Testis (tissue), 2 donors: ENCODE data around the gene CD72.

Experiments used
- CTCF ChIP-seq, 3 experiments: fragments of 450-650 bp in 2 of 3; fragments of 200-600 bp in 1 of 3; sonication (generic) in 1 of 3; IDR thresholded peaks; one replicate each; pipeline ENCODE4 v1.5.1; 2016 to 2019; ENCODE audit warnings: antibody characterized with exemption in 3 of 3, mild to moderate bottlenecking in 2 of 3, moderate library complexity in 1 of 3
- POLR2A ChIP-seq: fragments of 450-650 bp; IDR thresholded peaks from one replicate; pipeline ENCODE4 v1.6.1; 2017; ENCODE audit warnings: antibody characterized with exemption, mild to moderate bottlenecking, moderate library complexity

- TF ChIP-seq CTCF (IDR thresholded peaks at IDR 0.05) (no peak), POLR2A (no peak)
These were observed 2.1 kb downstream of the CD72 start for GRCh38 chr9:35615981-35616680.
